ENCODE results near the gene ARMH3.

The ARMH3 gene

DNA sequence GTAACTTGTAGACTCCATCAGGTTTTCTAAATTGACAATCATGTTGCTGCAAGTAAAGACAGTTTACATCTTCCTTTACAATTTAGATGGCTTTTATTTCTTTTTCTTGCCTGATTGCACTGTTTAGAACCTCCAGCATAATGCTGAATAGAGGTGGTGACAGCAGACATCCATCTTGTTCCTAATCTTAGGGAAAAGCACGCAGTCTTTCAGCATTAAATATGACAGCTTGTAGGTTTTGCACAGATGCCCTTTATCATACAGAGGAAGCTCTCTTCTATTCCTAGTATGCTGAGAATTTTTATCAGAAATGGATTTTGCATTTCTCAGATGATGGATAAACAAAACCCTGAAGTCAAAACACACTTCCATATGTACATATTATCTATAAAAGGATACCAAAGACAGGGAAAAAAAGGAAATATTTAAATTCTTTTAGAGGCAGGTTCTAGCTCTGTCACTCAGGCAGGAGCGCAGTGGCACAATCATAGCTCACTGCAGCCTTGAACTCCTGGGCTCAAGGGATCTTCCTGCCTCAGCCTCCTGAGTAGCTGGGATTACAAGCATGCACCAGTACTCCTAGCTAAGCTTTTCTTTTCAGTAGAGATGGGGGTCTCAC lies 143.3 kb downstream of the ARMH3 start:
- no peak for TF ChIP-seq SIN3A (IDR thresholded peaks at IDR 0.05; ENCODE audit: borderline replicate concordance, insufficient read depth, low read length)

DNA sequence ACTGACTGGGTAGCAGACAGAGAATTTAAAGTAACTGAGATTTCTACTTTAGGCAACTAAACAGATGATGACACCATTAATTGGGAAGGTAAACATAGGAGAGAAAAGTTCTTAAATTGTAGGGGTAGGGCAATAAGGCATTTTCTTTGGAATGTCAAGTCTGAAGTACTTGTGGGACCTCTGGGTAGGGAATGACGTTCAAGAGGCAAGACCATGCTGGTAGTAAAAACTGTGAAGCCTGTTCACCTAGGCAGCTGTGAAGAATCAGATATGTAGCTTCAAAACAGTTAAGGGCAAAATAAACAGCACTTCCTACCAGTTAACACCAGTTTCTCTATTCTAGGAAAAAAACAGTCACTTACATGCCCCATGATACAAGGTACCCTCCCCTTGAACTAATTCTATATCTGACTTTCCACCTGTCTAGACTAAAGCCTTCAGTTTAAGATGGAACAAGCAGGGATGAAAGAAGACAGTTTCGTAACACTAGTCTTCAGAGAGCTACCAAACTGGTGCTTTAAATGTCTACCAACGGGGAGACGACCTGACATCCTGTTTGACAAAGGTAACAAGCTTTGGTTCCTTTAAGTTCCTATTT lies 149.3 kb downstream of the ARMH3 start:
- TF ChIP-seq POLR2AphosphoS5 (IDR thresholded peaks at IDR 0.05; ENCODE audit: low read depth, low read length) (no peak), TAF1 (IDR thresholded peaks at IDR 0.05; ENCODE audit: borderline replicate concordance, insufficient read depth, low read length) (no peak), FOXP2 (optimal IDR thresholded peaks at IDR 0.05; ENCODE audit: borderline replicate concordance, extremely low read depth, extremely low read length, insufficient read depth) (no peak), SIN3A (IDR thresholded peaks at IDR 0.05; ENCODE audit: borderline replicate concordance, insufficient read depth, low read length) (no peak)
- TF ChIP-seq, protein P1, sequence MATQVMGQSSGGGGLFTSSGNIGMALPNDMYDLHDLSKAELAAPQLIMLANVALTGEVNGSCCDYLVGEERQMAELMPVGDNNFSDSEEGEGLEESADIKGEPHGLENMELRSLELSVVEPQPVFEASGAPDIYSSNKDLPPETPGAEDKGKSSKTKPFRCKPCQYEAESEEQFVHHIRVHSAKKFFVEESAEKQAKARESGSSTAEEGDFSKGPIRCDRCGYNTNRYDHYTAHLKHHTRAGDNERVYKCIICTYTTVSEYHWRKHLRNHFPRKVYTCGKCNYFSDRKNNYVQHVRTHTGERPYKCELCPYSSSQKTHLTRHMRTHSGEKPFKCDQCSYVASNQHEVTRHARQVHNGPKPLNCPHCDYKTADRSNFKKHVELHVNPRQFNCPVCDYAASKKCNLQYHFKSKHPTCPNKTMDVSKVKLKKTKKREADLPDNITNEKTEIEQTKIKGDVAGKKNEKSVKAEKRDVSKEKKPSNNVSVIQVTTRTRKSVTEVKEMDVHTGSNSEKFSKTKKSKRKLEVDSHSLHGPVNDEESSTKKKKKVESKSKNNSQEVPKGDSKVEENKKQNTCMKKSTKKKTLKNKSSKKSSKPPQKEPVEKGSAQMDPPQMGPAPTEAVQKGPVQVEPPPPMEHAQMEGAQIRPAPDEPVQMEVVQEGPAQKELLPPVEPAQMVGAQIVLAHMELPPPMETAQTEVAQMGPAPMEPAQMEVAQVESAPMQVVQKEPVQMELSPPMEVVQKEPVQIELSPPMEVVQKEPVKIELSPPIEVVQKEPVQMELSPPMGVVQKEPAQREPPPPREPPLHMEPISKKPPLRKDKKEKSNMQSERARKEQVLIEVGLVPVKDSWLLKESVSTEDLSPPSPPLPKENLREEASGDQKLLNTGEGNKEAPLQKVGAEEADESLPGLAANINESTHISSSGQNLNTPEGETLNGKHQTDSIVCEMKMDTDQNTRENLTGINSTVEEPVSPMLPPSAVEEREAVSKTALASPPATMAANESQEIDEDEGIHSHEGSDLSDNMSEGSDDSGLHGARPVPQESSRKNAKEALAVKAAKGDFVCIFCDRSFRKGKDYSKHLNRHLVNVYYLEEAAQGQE (IDR thresholded peaks at IDR 0.05; ENCODE audit: insufficient read depth in 1 of 2, low read depth in 2 of 2, low read length in 2 of 2): no peak

DNA sequence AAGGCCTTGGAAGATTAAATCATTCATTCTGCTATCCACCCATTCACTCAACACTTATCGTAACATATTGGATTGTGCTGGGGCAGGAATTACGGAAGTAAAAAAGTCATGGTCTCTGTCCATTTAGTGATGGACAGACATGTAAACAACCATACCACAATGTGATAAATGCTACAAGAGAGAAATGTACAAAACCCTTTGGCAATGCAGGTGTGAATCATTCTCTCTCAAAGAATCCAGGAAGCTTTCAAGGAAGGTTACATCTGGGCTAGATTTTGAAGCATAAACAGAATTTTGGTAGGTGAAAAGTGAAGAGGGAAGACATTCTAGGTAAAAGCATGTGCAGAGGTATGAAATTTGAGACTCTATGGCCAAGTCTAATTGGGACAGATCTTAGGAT lies 150.7 kb downstream of the ARMH3 start:
- TF ChIP-seq TAF1 (IDR thresholded peaks at IDR 0.05; ENCODE audit: borderline replicate concordance, insufficient read depth, low read length) (no peak), FOXP2 (optimal IDR thresholded peaks at IDR 0.05; ENCODE audit: borderline replicate concordance, extremely low read depth, extremely low read length, insufficient read depth) (no peak), SIN3A (IDR thresholded peaks at IDR 0.05; ENCODE audit: borderline replicate concordance, insufficient read depth, low read length) (no peak), POLR2AphosphoS5 (IDR thresholded peaks at IDR 0.05; ENCODE audit: low read depth, low read length) (no peak)
- TF ChIP-seq, protein P1 (IDR thresholded peaks at IDR 0.05; ENCODE audit: insufficient read depth in 1 of 2, low read depth in 2 of 2, low read length in 2 of 2): no peak

DNA sequence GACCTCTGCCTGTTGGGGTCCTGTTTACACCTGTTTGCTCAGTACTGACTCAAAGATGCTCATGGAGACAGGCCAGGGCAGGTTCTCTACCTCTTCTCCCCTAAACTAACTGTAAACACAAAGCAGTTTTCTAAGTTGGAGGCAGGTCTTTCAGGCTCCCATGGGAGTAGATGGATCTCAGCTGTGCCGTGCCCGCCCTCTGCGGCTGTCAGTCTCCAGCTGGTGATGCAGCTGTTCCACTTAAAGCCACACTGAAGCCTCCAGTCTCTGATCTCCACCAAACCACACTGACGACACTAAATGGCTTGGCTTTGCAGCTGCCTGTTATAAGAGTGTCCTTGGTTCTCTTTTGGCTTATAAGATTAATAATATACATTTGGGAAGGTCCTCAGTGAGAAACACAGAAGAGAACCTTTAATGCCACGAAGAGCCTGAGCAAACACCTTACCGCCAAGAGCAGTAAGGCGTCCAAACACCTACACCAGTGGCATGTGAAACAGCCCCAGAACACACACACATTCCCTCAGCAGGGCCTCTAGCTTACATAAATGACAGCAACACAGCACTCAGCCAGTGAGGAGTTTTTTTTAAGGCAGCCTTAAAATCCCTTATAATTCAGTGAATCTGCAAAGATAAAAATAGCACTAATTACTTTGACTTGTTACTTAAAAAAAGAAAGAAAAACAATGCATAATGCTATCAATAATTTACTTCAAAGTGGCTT lies 152.0 kb downstream of the ARMH3 start:
- TF ChIP-seq SIN3A (IDR thresholded peaks at IDR 0.05; ENCODE audit: borderline replicate concordance, insufficient read depth, low read length) (no peak), FOXP2 (optimal IDR thresholded peaks at IDR 0.05; ENCODE audit: borderline replicate concordance, extremely low read depth, extremely low read length, insufficient read depth) (no peak), POLR2AphosphoS5 (IDR thresholded peaks at IDR 0.05; ENCODE audit: low read depth, low read length) (no peak), TAF1 (IDR thresholded peaks at IDR 0.05; ENCODE audit: borderline replicate concordance, insufficient read depth, low read length) (no peak)
- TF ChIP-seq, protein P1 (IDR thresholded peaks at IDR 0.05; ENCODE audit: insufficient read depth in 1 of 2, low read depth in 2 of 2, low read length in 2 of 2): no peak

DNA sequence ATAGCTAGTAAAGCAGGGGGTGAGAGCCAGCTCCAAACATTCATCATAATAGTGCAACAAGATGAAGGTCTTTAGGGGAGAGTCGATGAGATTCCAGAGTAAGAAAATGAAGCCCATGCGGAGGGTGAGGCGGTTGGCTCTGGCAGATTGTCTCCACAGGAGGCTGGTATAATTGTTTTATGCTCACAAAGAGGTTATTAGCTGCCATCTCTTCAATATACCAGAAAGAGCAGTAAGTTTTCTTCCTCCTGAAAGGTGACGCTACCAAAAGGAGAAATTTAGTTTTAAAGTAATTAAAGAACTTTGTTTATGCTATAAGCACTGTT lies 153.2 kb downstream of the ARMH3 start:
- TF ChIP-seq SIN3A (IDR thresholded peaks at IDR 0.05; ENCODE audit: borderline replicate concordance, insufficient read depth, low read length) (no peak), FOXP2 (optimal IDR thresholded peaks at IDR 0.05; ENCODE audit: borderline replicate concordance, extremely low read depth, extremely low read length, insufficient read depth) (no peak), POLR2AphosphoS5 (IDR thresholded peaks at IDR 0.05; ENCODE audit: low read depth, low read length) (no peak), TAF1 (IDR thresholded peaks at IDR 0.05; ENCODE audit: borderline replicate concordance, insufficient read depth, low read length) (no peak)
- TF ChIP-seq, protein P1 (IDR thresholded peaks at IDR 0.05; ENCODE audit: insufficient read depth in 1 of 2, low read depth in 2 of 2, low read length in 2 of 2): no peak

Measured in PFSK-1 (cell line).